ENCODE data around the gene ASB6. TPM values are rescaled to one million over a fixed set of nuclear protein-coding genes. Genes with fewer than 3 reads are reported as not detected.
"Not testable (repeated sequence)": the region's sequence is repeated elsewhere in the genome, so short reads cannot be mapped to it uniquely, and the experiment has no call there.

Gene ASB6
- total RNA-seq, 4 donors from 2014 or later, result 21.8 to 54.2 (median 29.6) TPM

DNA sequence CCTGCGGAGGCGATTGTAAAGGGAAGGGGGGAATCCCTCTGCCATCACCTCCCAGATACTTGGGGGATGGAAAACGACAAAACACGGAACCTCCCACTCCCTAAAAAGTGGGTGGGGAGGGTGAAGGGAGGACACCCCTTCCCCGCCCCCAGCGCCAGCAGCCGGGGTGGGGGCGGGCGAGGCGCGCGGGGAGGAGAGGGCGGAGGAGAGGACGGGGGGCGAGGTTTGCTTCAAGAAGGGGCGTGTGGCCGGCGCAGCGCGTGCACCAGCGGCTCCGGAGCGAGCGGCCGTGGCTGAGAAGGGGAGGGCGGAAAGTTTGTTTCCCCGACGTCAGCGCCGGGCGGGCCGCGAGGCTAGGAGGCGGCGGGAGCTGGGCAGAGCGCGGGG lies 23.4 kb upstream of the ASB6 start, which contains the start of gene PRRX2:
Gene PRRX2, plus strand, starts transcription at position 259 of the 387 bp plus-strand sequence. CDS start 221 bp downstream, outside the sequence.
- H3K4me3 ChIP-seq, result peak within 1 kb of the TSS; percentile 4 to 47 (median 22)
- TF ChIP-seq POLR2AphosphoS5 (IDR thresholded peaks at IDR 0.05), result no peak
- TF ChIP-seq EP300 (IDR thresholded peaks at IDR 0.05; ENCODE audit: low read depth), result no peak
- no peak for TF ChIP-seq CTCF (IDR thresholded peaks at IDR 0.05)
- no peak for TF ChIP-seq POLR2A (IDR thresholded peaks at IDR 0.05)
- WGBS, 2 donors (ENCODE audit: low coverage in 1 of 2), result 3% methylated on average over 16 of the region's 37 CpGs; no CpG with 5 or more reads in 1 of the 2 donors
- intact Hi-C loops (cut with DNase I; ENCODE audit: low total_unique reads) (no loop called here), in situ Hi-C loops (cut with MboI; ENCODE audit: low pct_ligation_motif_present in 1 of 4, low pct_unique_long_range_greater_than_20kb in 1 of 4, low sequenced_read_pairs in 3 of 4) (no loop called here)
- DNase-seq, result no peak
- peaks cover 60% of the 10 kb centered on the region for H3K27me3 ChIP-seq
- H3K4me1 ChIP-seq, result peaks cover 4 to 10% (median 7%) of the 10 kb centered on the region in 4 donors
- H3K9me3 ChIP-seq, result no peaks in the 10 kb centered on the region
- no peak within 1 kb of the TSS for H3K27ac ChIP-seq
- no peaks in the 10 kb centered on the region for H3K36me3 ChIP-seq

DNA sequence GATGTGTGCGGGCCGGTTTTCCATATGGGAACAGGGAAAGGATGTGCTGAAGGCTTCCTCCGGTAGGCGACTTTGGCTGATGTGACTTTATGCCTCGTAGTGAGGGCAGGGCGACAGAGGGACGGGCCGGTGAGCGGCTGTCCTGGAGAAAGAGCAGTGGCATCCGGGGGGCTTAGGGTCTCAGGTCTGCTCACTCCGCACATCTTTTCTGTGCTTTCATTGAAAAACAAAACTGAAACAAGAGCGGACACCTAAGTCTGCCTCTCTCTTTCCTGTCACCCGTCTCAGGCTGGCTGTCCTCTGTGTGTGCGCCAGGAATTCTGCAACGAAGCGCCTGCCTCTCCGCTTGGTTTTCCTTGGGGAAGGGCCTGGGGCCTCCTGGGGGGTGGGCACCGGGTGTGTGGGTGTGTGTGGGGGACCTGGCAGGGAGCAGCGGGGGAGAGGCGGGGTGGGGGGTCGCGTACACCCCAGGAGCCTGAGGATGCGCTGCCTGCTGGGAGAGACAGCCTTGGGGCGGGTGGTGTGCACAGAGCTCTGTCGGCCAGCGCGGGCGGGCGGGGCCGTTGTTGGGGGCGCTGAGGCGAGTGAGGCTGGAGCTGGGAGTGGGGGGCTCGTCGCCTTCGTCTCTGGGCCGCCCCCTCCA lies 22.9 kb upstream of the ASB6 start:
- DNase-seq, result no peak

GRCh38 chr9:129662239-129662638 lies 20.3 kb upstream of the ASB6 start:
- H3K27ac ChIP-seq; intact Hi-C loops (cut with DNase I; ENCODE audit: low total_unique reads): not testable (repeated sequence)
- WGBS, 2 donors (ENCODE audit: low coverage in 1 of 2), result 63 to 68% methylated on average over 3 of the region's 3 CpGs

More for the DNA sequence above, 22.9 kb upstream of the ASB6 start:
- Histone ChIP-seq H3K27ac (no peak overlapping the region), H3K36me3 (no peaks in the 10 kb centered on the region), H3K4me3 (peak overlapping the region in 3 of 4 donors; percentile 4 to 47 (median 26)), H3K27me3 (peaks cover 65% of the 10 kb centered on the region), H3K9me3 (no peaks in the 10 kb centered on the region), H3K4me1 (peaks cover 4 to 10% (median 7%) of the 10 kb centered on the region in 4 donors)
- WGBS, 2 donors (ENCODE audit: low coverage in 1 of 2), result 12 to 35% methylated on average over 12 to 36 of the region's 36 CpGs
- TF ChIP-seq POLR2A (IDR thresholded peaks at IDR 0.05) (no peak), CTCF (IDR thresholded peaks at IDR 0.05) (no peak), POLR2AphosphoS5 (IDR thresholded peaks at IDR 0.05) (no peak), EP300 (IDR thresholded peaks at IDR 0.05; ENCODE audit: low read depth) (no peak)
- intact Hi-C loops (cut with DNase I; ENCODE audit: low total_unique reads), result no loop called here
- in situ Hi-C loops (cut with MboI; ENCODE audit: low pct_ligation_motif_present in 1 of 4, low pct_unique_long_range_greater_than_20kb in 1 of 4, low sequenced_read_pairs in 3 of 4), result no loop called here

DNA sequence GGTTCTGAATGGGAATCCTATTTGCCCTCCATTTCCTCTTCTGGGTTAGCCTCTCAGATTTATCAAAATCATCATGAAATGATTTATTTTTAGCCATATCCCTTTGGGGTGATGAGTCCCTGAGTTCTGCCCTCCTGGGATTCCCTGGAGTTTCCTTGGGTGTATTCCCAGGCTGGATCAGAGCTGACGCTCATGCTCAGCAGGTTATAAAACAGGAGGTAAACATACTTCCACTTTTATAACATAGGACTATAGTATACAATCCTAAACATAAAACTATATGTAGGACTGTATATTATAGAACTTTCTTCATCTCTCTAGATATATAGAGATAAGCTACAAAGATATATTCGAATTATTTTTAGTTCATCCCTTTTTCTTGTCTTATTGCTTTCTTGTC lies 19.1 kb upstream of the ASB6 start:
- intact Hi-C loops (cut with DNase I; ENCODE audit: low total_unique reads) (no loop called here), in situ Hi-C loops (cut with MboI; ENCODE audit: low pct_ligation_motif_present in 1 of 4, low pct_unique_long_range_greater_than_20kb in 1 of 4, low sequenced_read_pairs in 3 of 4) (no loop called here)
- no peak overlapping the region for H3K27ac ChIP-seq
- whole genome bisulfite sequencing, 2 donors (ENCODE audit: low coverage in 1 of 2), result 37 to 50% methylated on average over 2 of the region's 2 CpGs
- no peaks in the 10 kb centered on the region for H3K9me3 ChIP-seq
- H3K4me1 ChIP-seq, result peaks cover 0 to 6% (median 3%) of the 10 kb centered on the region in 4 donors
- DNase-seq, result no peak
- peaks cover 42% of the 10 kb centered on the region for H3K27me3 ChIP-seq
- H3K36me3 ChIP-seq, result no peaks in the 10 kb centered on the region
- H3K4me3 ChIP-seq, result no peak overlapping the region
- TF ChIP-seq EP300 (IDR thresholded peaks at IDR 0.05; ENCODE audit: low read depth), result no peak
- TF ChIP-seq POLR2A (IDR thresholded peaks at IDR 0.05), result no peak
- TF ChIP-seq POLR2AphosphoS5 (IDR thresholded peaks at IDR 0.05), result no peak
- TF ChIP-seq CTCF (IDR thresholded peaks at IDR 0.05), result no peak

More at GRCh38 chr9:129662239-129662638, 20.3 kb upstream of the ASB6 start:
- H3K27me3 ChIP-seq, result peaks cover 54% of the 10 kb centered on the region
- H3K9me3 ChIP-seq; DNase-seq; in situ Hi-C loops (cut with MboI; ENCODE audit: low pct_ligation_motif_present in 1 of 4, low pct_unique_long_range_greater_than_20kb in 1 of 4, low sequenced_read_pairs in 3 of 4); H3K4me1 ChIP-seq; H3K4me3 ChIP-seq; H3K36me3 ChIP-seq: not testable (repeated sequence)

All from transverse colon (tissue), 4 donors.